Measurements from ENCODE around the gene MAP3K10.

MAP3K10 gene

DNA sequence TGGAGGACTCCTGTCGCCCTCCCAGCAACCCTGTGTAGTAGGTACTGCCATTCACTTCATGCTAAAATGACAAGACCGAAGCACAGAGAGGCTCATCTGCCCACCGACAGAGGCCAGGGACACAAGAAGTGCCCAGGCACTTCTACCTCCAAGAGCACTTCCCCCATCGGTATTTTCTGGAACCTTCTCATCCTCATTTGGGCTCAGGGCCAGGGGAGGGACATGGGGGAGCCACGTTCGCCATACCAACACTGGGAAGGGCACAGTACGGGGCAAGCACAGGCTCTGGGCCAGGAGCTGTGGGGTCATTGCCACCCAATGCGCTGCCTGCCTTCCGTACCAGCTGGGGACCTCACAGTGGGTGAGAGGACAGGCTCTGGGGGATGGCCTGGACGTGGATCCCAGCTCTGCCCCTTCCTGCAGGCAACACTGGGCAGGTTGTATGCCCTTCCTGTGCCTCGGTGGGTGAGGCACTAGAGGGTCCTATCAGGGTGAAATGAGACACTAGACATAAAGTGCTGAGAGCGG is 56.6 kb downstream of the MAP3K10 start:
- DNase-seq (ENCODE audit: low read depth in 1 of 2, low spot score in 1 of 2): no peak

DNA sequence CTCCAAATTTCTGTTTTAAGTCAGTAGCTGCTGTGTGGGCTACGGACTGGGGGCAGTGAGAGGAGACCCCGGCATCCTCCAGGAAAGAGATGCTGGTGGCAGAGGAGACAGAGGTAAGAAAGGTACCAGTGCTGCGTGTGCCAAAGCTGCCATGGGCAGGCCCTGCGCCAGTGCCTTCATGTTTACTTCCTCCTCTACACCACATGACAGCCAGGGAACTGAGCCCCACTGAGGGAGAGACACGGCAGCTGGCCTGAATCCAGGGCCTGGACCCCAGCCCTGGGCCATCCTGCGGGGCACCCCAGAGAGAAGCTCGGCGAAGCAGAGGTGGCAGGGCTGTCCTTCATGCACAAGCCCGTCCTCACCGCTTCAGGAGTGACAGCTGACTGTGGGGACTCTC is 58.0 kb downstream of the MAP3K10 start:
- no peak for DNase-seq (ENCODE audit: low read depth in 1 of 2, low spot score in 1 of 2)

DNA sequence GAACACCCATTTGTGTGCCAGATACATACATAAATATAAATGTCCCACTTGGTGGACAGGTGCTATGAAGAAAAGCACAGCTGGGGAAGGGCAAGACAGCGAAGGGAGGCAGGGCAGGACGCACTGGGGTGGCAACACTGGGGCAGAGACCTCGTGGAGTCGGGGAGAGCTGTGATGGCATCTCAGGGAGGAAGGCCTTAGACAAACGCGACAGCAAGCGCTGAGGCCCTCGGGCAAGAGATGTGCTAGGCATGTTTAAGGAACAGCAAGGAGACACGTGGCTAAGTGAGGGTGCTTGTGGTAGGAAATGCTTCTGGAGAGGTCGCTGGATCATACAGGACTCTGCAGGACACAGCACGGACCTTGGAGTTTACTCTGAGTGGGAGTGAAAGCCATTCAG is 58.6 kb downstream of the MAP3K10 start:
- DNase-seq (ENCODE audit: low read depth in 1 of 2, low spot score in 1 of 2): no peak

DNA sequence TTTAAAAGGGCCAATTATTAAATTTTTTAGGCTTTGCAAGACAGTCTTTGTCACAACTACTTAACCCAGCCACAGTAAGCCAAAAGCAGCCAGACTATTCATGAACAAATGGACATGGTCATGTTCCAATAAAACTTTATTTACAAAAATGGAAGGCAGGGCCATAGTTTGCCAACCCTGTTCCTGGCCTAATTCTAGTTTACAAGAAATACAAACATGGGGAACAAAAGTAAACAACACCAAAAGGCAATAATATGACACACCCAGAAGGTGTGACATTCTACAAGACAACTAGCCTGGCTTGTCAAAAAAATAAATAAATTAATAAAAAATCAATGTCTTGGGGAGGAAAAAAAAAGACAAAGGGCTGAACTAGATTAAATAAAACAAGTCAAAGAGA is 60.0 kb downstream of the MAP3K10 start:
- no peak for DNase-seq (ENCODE audit: low read depth in 1 of 2, low spot score in 1 of 2)

DNA sequence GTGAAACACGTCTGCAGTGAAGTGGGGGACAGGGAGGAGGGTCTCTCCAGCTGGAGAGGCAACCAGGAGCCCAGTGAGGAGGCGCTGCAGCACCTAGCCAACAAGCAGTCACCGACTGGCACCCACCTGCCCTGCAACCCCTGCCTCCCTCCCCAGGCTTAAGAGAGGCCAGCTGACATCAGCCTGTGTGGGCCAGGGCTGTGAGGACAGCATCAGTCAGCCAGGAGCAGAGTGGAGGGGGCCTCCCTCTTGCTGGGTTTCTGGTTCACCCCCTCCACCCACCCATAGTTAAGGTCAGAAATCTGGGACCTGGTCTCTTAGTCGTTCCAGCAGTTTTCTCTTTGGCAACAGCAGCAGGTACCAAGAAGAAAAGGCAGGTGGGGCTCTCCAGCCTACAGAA is 60.8 kb downstream of the MAP3K10 start:
- no peak for DNase-seq (ENCODE audit: low read depth in 1 of 2, low spot score in 1 of 2)

DNA sequence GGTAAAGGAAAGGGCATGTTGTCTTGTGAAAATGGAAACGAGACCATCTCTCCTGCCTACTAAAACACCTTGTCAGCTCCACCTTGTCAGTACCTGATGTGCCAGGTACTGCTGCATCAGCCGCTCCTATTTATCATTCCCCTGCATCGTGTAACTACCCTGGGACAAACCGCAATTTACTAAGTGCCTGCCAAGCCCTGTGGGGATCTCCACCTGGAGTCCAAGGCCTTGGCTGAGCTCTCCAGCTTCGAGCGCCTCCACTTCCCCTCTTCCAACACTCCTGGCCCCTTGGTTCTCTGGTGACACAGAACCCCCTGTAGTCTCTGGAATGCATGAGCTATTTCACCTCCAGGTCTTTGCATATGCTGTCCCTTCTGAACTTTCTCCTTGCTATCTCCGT is 61.2 kb downstream of the MAP3K10 start:
- DNase-seq (ENCODE audit: low read depth in 1 of 2, low spot score in 1 of 2): no peak

DNA sequence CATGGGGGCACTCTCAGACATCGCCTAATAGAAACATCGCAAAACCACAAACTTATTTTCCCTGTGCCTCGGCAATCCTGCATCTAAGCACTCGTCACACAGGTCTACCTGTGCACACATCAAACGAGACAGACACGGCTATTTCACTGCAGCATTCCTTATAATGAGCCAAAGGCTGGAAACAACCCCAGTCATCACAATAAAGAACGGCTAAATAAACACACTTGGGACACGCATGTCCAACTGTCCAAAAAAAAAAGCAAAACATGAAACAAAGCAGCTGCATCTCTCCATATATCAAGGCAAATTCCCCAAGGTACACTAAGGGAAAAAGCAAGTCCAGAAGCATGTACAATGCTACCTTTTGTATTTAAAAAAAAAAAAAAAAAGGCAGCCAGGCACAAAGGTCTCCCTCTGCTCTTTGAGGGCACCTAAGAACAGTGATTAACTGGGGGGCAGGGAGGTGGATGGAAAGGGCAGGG is 62.4 kb downstream of the MAP3K10 start:
- DNase-seq (ENCODE audit: low read depth in 1 of 2, low spot score in 1 of 2): no peak

DNA sequence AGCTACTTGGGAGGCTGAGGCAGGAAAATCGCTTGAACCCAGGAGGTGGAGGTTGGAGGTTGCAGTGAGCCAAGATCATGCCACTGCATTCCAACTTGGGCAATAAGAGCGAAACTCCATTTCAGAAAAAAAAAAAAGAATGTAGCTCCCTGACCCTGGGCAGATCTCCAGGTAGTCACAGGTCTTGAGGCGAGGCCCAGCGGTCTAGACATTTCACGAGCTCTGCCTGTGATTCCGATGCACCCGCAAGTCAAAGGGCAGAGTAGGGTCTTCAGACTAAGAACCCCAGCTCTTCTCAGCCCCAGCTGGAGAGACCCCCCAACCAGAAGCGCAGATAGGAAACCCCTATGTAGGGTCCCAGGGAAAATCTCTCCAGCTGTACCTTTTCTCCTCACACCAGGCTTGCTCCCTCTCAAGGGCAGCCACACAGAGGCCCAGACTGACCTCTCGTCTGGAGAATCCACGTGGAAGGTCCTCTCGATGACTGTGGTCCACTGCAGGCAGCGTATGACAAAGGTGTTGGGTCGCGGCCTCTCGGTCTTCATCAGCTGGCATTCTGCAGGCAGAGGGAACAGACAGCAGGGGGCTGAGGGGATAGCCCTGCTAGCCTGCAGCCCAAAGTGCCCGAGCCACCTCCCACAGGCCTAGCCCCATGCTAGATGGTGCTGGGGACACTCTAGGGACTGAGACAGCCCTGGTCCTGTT is 63.6 kb downstream of the MAP3K10 start:
- DNase-seq (ENCODE audit: low read depth in 1 of 2, low spot score in 1 of 2): no peak

DNA sequence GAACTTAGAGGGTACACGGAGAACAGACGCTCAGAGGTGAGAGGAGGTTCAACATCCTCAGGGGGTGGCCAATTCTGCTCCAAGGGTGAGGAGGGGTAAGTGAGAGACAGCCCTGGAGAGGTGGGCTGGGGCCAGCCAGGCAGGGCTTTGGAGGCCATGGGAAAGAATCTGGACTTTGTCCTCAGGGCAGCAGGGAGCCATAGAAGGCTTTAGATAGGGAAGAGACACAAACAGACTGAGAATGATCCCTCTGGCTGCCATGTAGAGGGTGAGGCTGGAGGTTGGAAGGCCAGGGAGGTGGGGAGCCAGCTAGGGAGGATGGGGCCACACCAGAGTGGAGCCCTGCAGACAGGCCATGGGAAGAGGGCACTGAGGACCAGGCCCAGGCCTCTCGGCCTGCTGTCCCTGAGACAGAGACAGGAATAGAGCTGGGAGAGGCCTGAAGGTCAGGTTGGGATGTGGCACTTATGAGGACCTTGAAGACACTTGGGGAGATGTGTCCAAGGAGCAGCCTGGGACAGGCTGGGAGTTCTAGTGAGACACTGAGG is 64.5 kb downstream of the MAP3K10 start:
- DNase-seq (ENCODE audit: low read depth in 1 of 2, low spot score in 1 of 2): no peak

DNA sequence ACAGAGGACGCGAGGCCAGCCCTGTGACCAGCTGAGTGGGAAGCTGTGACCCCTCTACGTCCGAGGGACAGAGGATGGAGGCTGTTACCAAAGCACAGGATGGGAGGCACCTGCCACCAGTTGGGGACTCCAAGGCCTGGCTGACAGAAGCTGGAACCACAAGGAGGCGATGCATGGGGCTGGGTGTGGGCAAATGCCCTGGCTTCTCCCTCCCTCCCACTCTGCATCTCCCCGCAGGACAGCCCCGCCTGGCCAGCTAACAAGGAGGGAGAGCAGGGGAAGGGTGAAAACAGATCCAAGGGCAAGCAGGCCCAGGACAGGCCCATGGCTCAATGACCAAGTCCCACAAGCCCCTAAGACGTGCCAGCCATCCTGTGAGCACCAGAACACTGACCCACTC is 65.3 kb downstream of the MAP3K10 start:
- DNase-seq (ENCODE audit: low read depth in 1 of 2, low spot score in 1 of 2): no peak

DNA sequence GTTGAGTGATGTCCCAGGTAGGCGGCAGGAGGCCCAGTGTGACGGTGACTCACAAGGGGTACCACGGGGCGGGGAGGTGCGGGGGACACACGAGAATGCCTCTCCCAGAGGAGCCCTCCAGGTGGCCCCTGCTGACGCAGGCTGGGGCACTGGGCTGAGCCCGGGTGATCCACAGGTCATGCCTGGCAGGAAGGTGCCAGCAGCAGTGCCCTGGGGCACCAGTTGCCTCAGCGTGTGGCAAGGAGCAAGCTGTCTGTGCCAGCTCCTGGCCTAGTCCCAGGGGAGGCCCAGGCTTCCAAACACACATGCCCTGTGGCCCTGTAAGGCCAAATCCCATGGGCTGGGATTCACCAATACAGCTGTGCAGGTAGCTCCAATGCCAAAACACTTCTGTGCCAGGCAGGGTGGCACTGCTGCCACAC is 65.9 kb downstream of the MAP3K10 start:
- no peak for DNase-seq (ENCODE audit: low read depth in 1 of 2, low spot score in 1 of 2)

DNA sequence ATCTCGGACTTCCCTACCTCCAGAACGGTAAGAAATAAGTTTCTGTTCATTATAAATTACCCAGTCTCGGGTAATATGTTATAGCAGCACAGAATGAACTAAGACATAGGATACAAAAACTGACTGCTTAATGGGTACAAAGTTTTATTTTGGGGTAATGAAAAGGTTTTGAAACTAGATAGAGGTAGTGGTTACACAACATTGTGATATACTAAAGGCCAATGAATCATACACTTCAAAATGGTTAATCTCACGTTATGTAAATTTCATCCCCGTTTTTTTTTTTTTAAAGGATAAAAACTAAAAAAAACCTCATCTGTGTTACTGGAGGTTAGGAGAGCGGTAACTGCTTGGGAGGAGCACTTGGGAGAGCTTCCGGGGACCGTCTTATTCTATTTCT is 70.4 kb downstream of the MAP3K10 start:
- no peak for DNase-seq (ENCODE audit: low read depth in 1 of 2, low spot score in 1 of 2)

DNA sequence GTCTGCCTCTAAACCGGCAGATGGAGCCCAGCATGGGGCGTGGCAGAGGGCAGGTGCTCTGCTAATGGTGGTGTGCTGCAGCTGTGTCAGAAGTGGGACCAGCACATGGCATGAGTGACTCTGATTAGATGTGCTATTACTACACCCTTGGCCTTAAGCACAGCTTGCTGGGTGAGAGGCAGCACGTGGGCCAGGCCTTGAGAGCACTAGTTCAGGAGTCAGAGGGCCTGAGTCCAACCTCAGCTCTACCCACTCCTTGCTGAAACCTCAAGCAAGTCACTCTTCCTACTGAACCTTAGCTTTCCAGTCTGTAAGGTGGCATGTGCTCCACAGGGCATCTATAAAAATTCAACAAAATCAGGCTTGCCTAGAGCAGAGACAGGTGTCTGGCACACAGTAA is 71.2 kb downstream of the MAP3K10 start:
- DNase-seq (ENCODE audit: low read depth in 1 of 2, low spot score in 1 of 2): no peak

DNA sequence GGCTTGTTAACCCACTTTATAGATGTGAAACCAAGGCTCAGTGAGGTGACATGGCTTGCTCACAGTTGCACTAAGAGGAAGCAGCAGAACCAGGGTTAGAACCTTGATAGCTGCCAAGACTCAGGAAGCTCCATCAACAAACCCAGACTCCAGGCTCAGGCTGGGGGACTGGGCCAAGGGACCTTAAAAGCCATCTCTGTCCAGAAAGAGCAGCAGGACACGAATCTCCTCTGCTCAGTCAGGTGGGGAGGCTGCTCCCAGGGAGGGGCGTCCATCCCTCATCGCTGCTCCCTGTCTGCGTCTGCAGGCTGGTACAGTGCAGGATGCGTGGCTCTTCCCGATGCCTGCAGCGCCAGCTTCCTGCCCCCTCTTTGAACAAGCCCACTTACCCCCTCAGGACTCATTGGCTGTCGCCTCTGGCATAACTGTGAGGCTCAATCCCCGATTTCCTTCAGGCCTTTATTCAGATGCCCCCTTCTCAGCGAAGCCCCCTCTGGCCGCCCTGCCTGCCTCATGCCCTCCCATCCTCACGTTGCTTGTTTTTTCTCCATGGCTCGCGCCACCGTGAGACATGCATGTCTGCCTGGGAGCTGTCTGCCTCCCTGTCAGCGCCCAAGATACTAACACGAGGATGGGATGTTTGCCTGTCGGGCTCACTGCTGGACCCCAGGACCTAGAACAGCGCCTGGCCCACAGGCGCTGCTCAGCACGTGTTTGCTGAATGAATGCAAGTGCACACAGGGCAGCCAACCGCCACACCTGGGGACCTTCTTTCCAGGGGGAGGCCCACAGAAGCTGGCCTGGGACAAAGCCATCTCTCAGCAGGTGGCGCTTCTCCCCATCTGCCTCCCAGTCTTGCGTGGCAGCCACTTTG is 72.5 kb downstream of the MAP3K10 start:
- no peak for DNase-seq (ENCODE audit: low read depth in 1 of 2, low spot score in 1 of 2)

DNA sequence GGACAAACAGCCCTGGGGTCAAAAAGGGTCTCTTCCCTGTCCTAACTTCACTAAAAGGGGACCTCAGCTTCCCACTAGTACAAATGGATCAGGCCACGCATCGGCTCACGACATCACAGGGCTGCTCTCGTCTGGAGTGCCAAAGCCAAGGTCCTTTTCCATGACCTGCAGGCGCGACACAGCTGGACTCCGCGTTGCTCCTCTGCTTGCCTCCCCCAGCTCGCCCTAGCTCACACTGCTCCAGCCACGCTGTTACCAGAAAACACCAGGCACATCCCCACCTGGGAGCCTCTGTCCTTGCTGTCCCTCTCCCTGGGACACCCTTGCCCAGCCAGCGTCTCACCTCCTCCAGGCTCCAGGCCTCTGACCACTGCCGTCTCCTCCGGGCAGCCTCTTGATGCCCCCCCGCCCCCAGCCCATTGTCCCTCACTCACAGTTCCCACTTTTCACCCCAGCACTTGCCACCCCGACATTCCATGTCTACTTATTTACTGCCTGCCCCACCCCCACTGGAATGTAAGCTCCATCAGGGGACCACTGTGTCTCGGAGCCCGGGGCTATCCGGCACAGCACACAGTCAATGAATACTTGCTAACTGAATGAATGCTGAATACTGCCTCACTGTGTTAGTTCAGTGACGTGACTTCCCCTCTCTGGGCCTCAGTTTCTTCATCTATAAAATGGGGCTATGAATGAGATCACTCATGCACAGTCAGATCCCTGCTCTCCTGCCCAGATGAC is 73.3 kb downstream of the MAP3K10 start:
- no peak for DNase-seq (ENCODE audit: low read depth in 1 of 2, low spot score in 1 of 2)

Data from stimulated activated CD4-positive, alpha-beta T cell treated with anti-CD3 and anti-CD28 coated beads, Interleukin-15, amount 100 ng/mL, for 1 hour (primary cell).